HepG2 (cell line): ENCODE measurements around the gene ABCF1. TPM values are rescaled to one million over a fixed set of nuclear protein-coding genes. Genes with fewer than 3 reads are reported as not detected.

Source experiments
- AFF4 ChIP-seq: sonication (generic); formaldehyde crosslinking; IDR thresholded peaks from 2 replicates; pipeline ENCODE4 v1.4.0; 2020; ENCODE audit warnings: missing genetic modification reagents
- ATF1 ChIP-seq: IDR thresholded peaks from 2 replicates; pipeline ENCODE4 v1.6.1; 2016; ENCODE audit warnings: mild to moderate bottlenecking, control low read depth
- CBFB ChIP-seq: sonication (generic); formaldehyde crosslinking; IDR thresholded peaks from 2 replicates; pipeline ENCODE4 v1.4.0; 2020; ENCODE audit warnings: missing genetic modification reagents
- CEBPB ChIP-seq: IDR thresholded peaks from 2 replicates; pipeline ENCODE4 v1.6.1; 2011; ENCODE audit warnings: low read depth, low read length, improper control_type of control experiment, borderline replicate concordance
- EEA1 ChIP-seq: sonication (generic); formaldehyde crosslinking; IDR thresholded peaks from 2 replicates; pipeline ENCODE4 v1.5.1; 2020; ENCODE audit warnings: mild to moderate bottlenecking, missing genetic modification reagents, borderline replicate concordance
- HNRNPLL ChIP-seq: fragments of 200-400 bp; formaldehyde crosslinking; IDR thresholded peaks from 2 replicates; pipeline ENCODE4 v1.6.1; 2017; ENCODE audit warnings: mild to moderate bottlenecking, low read depth, low read length; ENCODE audit not compliant: poor library complexity, severe bottlenecking
- MTF2 ChIP-seq: sonication (generic); formaldehyde crosslinking; IDR thresholded peaks from 2 replicates; pipeline ENCODE4 v1.5.0; 2020; ENCODE audit warnings: missing genetic modification reagents, borderline replicate concordance
- NR0B2 ChIP-seq: sonication (generic); formaldehyde crosslinking; IDR thresholded peaks from 2 replicates; pipeline ENCODE4 v1.4.0; 2020; ENCODE audit warnings: mild to moderate bottlenecking, missing genetic modification reagents
- NR2F2 ChIP-seq: IDR thresholded peaks from 2 replicates; pipeline ENCODE4 v1.6.1; 2012; ENCODE audit warnings: low read depth, inconsistent platforms, borderline replicate concordance
- SIN3A ChIP-seq: IDR thresholded peaks from 2 replicates; pipeline ENCODE4 v1.6.1; 2011; ENCODE audit warnings: low read depth, mild to moderate bottlenecking, control low read depth, low read length, borderline replicate concordance
- ZBTB25 ChIP-seq: IDR thresholded peaks from 2 replicates; pipeline ENCODE4 v1.6.1; 2018; ENCODE audit warnings: missing genetic modification reagents
- ZFP91 ChIP-seq: sonication (generic); formaldehyde crosslinking; IDR thresholded peaks from 2 replicates; pipeline ENCODE4 v1.9.0; 2022; ENCODE audit warnings: missing genetic modification reagents, mild to moderate bottlenecking, borderline replicate concordance
- ZNF138 ChIP-seq: sonication (generic); formaldehyde crosslinking; IDR thresholded peaks from 2 replicates; pipeline ENCODE4 v1.5.0; 2020; ENCODE audit warnings: mild to moderate bottlenecking, low read depth, missing genetic modification reagents
- ZNF143 ChIP-seq: sonication (generic); formaldehyde crosslinking; IDR thresholded peaks from 2 replicates; pipeline ENCODE4 v1.4.0; 2020; ENCODE audit warnings: missing genetic modification reagents
- ZNF280B ChIP-seq: sonication (generic); formaldehyde crosslinking; IDR thresholded peaks from 2 replicates; pipeline ENCODE4 v1.5.0; 2020; ENCODE audit warnings: missing genetic modification reagents, mild to moderate bottlenecking, borderline replicate concordance
- ZNF329 ChIP-seq: sonication (generic); formaldehyde crosslinking; IDR thresholded peaks from 2 replicates; pipeline ENCODE4 v1.9.0; 2021; ENCODE audit warnings: low read depth, mild to moderate bottlenecking, missing genetic modification reagents
- ZNF343 ChIP-seq: sonication (generic); formaldehyde crosslinking; IDR thresholded peaks from 2 replicates; pipeline ENCODE4 v1.4.0; 2020; ENCODE audit warnings: mild to moderate bottlenecking, missing genetic modification reagents
- ZNF501 ChIP-seq: sonication (generic); formaldehyde crosslinking; IDR thresholded peaks from 2 replicates; pipeline ENCODE4 v1.5.1; 2020; ENCODE audit warnings: mild to moderate bottlenecking, moderate library complexity, missing genetic modification reagents
- ZNF552 ChIP-seq: sonication (generic); formaldehyde crosslinking; IDR thresholded peaks from 2 replicates; pipeline ENCODE4 v1.9.0; 2022; ENCODE audit warnings: missing genetic modification reagents, mild to moderate bottlenecking, borderline replicate concordance
- ZNF674 ChIP-seq: sonication (generic); formaldehyde crosslinking; IDR thresholded peaks from 2 replicates; pipeline ENCODE4 v1.5.0; 2020; ENCODE audit warnings: low read depth, mild to moderate bottlenecking, missing genetic modification reagents
- ZNF850 ChIP-seq: sonication (generic); formaldehyde crosslinking; conservative IDR thresholded peaks from 2 replicates; pipeline ENCODE4 v1.9.0; 2021; ENCODE audit warnings: mild to moderate bottlenecking, missing genetic modification reagents
- ZSCAN12 ChIP-seq: sonication (generic); formaldehyde crosslinking; IDR thresholded peaks from 2 replicates; pipeline ENCODE4 v1.9.0; 2021; ENCODE audit warnings: mild to moderate bottlenecking, missing genetic modification reagents
- polyA plus RNA-seq, 8 experiments: library from polyadenylated mRNA; depleted of rRNA in 3 of 8; stranded (reverse) in 7 of 8; unstranded in 1 of 8; fragments of >200 nt; fragmentation: Illumina TruSeq in 4 of 8; extraction: Trizol in 4 of 8; gene quantifications; 2 replicates each; pipeline versions ENCODE4 v1.2.1 to v1.2.3, GENCODE V29; 2011 to 2016; ENCODE audit warnings: low read depth in 4 of 8, missing spikeins in 1 of 8, mixed read lengths in 1 of 8; ENCODE audit not compliant: insufficient read depth in 1 of 8
- total RNA-seq, 5 experiments: library from RNA; depleted of rRNA; stranded (reverse); fragments of >200 nt; fragmentation: Illumina TruSeq; extraction: Trizol; gene quantifications; 2 replicates each; pipeline ENCODE4 v1.2.3, GENCODE V29; 2016; ENCODE audit warnings: low read depth in 1 of 5

ABCF1 gene
- total and polyA plus RNA-seq, 2 of the 13 experiments (the other 11 are each of a cell fraction or from before 2014, with no cell fraction given) = 25.4 to 98.9 TPM

- TF ChIP-seq ZNF280B (no peak), MTF2 (CRISPR knock-in tag) (no peak), NR2F2 (no peak), ZNF674 (CRISPR knock-in tag) (no peak), CEBPB (peak; percentile 91), ZNF329 (CRISPR knock-in tag) (no peak), CBFB (CRISPR knock-in tag) (0 out of 2 replicates have a peak, but pooled peaks have one; percentile 36), ZBTB25 (no peak; the same call in 1 of the 2 replicates), EEA1 (no peak), NR0B2 (CRISPR knock-in tag) (no peak), ZNF850 (CRISPR knock-in tag) (no peak), SIN3A (0 out of 2 replicates have a peak, but pooled peaks have one; percentile 32), ZSCAN12 (CRISPR knock-in tag) (no peak), HNRNPLL (no peak), ZNF552 (CRISPR knock-in tag) (no peak), ZNF343 (CRISPR knock-in tag) (no peak), ATF1 (CRISPR knock-in tag) (no peak), ZFP91 (no peak), ZNF138 (no peak), ZNF501 (CRISPR knock-in tag) (peak; percentile 71; the same call in 1 of the 2 replicates), ZNF143 (no peak), AFF4 (peak; percentile 10; the same call in 1 of the 2 replicates)
These were observed 43.6 kb downstream of the ABCF1 start (continued) for GRCh38 chr6:30614843-30615218.
